HG03066 (cell line): ENCODE results near the gene HSPB8.
"Not testable (repeated sequence)": the region's sequence is repeated elsewhere in the genome, so short reads cannot be mapped to it uniquely, and the experiment has no call there.

Source experiments
- ATAC-seq: cut with Tn5 transposase; IDR thresholded peaks from one replicate; pipeline ENCODE4 v1.9.1; 2021; ENCODE audit warnings: low read depth; ENCODE audit not compliant: unreplicated experiment

Gene HSPB8

GRCh38 chr12:119204131-119204530 lies 25.4 kb downstream of the HSPB8 start:
- no peak for ATAC-seq

GRCh38 chr12:119204671-119205285 lies 26.0 kb downstream of the HSPB8 start:
- ATAC-seq, result no peak

GRCh38 chr12:119206348-119207062 lies 27.8 kb downstream of the HSPB8 start:
- ATAC-seq, result no peak

- ATAC-seq, result no peak
These were observed 28.4 kb downstream of the HSPB8 start for GRCh38 chr12:119207063-119207560.

- ATAC-seq, result no peak
These were observed 29.9 kb downstream of the HSPB8 start for GRCh38 chr12:119208626-119209061.

- ATAC-seq, result no peak
These were observed 33.2 kb downstream of the HSPB8 start for GRCh38 chr12:119211884-119212283.

GRCh38 chr12:119216084-119216483 lies 37.4 kb downstream of the HSPB8 start:
- ATAC-seq, result no peak

- ATAC-seq, result not testable (repeated sequence)
These were observed 40.1 kb downstream of the HSPB8 start for GRCh38 chr12:119218875-119219274.

GRCh38 chr12:119222222-119222951 lies 43.7 kb downstream of the HSPB8 start:
- ATAC-seq, result no peak

GRCh38 chr12:119225454-119225853 lies 46.7 kb downstream of the HSPB8 start:
- no peak for ATAC-seq

GRCh38 chr12:119227292-119227691 lies 48.6 kb downstream of the HSPB8 start:
- ATAC-seq, result no peak

- no peak for ATAC-seq
These were observed 50.5 kb downstream of the HSPB8 start for GRCh38 chr12:119229205-119229604.

- no peak for ATAC-seq
These were observed 51.1 kb downstream of the HSPB8 start for GRCh38 chr12:119229837-119230236.

GRCh38 chr12:119230807-119231206 lies 52.1 kb downstream of the HSPB8 start:
- ATAC-seq, result no peak

- no peak for ATAC-seq
These were observed 53.0 kb downstream of the HSPB8 start for GRCh38 chr12:119231774-119232173.

- no peak for ATAC-seq
These were observed 56.5 kb downstream of the HSPB8 start for GRCh38 chr12:119235197-119235751.

- no peak for ATAC-seq
These were observed 57.6 kb downstream of the HSPB8 start for GRCh38 chr12:119236372-119236771.

- ATAC-seq, result no peak
These were observed 60.3 kb downstream of the HSPB8 start for GRCh38 chr12:119239040-119239439.

GRCh38 chr12:119241049-119241448 lies 62.3 kb downstream of the HSPB8 start:
- no peak for ATAC-seq

- ATAC-seq, result no peak
These were observed 62.9 kb downstream of the HSPB8 start for GRCh38 chr12:119241580-119242169.
